ENCODE data around the gene CLIC6.

CLIC6 gene

DNA sequence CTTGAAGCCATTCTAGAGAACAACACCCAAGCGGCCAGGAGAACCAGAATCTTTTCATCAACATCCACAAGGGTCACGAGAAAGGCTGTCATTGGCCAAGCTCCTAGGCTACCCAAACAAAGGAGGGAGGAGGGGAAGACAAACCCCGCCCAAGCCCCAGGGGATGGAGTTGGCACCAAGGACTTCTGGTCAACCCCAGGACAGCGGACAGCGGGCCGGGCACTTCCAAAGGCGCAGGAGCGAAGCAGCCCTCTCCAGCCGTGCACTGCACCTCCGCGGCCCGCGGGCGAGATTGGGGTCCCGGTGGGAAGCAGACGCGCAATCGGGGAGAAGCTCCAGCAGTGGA lies at the start of gene CLIC6:
Gene CLIC6, plus strand, starts transcription at position 192 of the 346 bp plus-strand sequence. CDS start 395 bp downstream, outside the sequence.
- DNase-seq: no peak

DNA sequence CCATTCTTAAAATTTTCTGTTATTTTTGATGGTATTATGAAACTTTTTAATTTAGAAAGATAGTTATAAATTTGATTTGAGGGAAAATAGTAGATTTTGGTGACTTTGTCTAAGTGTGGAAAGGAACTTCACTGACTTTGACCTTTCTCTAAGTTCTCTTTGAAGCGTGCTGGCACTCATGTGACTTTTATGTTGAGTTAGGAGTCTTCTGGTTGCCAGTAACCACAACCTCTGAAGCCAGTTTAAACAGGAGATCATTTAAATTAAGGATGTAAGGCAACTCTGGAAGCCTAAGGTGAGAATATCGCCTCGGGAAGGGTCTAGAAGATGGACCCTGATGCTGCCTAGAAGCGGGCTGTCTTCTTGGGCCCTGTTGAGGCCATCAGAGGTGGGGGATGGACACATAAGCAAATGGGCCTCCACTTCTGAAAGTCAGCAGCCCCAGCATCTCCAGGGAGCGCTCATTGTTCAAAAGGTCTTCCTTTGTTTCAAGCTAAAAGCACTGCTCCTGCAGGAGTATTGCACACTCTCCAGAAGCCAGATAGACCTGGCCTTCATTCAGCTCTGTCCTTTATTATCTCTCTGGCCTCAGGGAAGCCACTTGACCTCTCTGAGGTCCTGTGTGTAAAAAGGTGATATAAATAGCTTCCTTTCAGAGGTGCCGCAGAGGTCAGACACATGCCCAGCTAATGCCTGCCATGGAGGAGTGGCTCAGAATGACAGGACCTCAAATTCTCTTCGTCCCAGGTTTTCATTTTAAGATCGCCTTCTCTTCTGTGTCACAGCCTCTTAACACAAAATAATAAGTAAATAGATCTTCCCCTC lies 48.7 kb upstream of the CLIC6 start:
- DNase-seq: no peak

DNA sequence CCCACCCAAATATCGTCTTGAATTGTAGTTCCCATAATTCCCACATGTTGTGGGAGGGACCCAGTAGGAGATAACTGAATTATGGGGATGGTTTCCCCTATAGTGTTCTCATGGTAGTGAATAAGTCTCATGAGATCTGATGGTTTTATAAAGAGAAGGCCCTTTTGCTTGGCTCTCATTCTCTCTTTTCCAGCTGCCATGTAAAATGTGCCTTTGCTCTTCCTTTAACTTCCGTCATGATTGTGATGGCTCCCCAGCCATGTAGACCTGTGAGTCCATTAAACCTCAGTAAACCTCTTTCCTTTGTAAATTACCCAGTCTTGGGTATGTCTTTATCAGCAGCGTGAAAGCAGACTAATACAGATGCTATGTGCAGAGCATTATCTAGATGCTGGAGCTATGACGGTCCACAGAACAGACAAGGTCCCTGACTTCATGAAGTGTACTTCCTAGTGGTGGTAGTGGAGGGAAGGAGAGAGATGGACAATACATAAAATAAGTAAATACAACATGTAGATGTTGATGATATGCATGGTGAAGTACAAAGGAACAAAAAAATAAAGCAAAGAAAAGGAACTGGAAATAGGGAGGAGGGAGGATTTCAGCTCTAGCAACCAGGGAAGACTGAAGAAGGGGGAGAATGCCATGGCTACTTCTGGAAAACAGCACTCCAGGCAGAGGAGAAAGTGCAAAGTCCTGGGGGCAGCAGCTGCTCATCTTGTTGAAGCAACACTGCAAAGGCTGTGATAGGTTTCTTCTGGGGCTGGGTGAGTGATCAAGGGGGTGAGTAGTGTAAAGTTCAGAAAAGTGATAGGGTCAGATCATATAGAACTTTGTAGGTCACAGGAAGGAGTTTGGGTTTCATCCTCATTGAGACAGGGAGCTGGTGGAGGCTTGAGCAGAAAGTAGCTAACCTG lies 47.1 kb upstream of the CLIC6 start:
- no peak for DNase-seq

DNA sequence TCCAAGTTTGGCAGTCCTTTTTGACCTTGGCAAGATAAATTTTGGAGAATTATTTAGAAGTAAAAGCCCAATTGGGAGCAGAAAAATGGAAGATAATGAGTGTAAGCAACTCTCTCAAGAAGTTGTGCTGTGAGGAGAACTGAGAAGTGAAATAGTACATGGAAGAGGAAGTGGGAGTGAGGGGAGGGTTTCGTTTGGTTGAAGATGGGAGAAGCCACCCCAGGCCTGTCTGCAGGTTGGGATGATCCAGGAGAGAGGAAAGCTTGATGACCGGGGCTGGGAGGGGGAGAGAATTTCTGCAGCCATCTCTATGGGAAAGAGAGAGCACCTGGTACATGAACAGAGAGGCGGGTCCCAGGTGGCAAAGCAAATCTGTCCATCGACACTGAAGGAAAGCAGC lies 45.3 kb upstream of the CLIC6 start:
- DNase-seq: no peak

DNA sequence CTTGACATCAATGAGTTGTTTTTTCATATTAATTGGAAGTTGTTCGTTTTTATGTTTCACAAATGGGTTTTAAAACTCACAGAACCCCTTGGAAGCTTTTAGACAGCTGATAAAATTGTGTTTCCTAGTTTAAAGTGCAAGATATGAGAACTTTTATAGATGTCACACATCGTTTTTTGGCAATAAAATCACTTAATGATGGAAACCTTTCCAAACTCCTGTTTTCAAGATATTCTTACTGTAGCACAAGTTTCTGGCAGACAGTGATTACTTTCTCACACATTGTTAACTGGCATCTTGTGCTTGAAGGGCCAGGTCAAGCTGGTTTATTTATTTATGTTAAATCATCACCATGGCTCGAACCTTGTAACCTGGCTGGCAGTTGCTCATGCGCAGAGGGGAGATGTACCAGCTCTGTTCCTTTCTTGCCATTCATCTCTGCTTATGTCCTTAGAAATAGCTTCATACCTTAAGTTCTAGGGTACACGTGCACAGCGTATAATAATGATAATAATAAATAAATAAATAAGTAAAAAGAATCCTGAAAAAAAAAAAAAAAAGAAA lies 43.7 kb upstream of the CLIC6 start:
- DNase-seq: no peak

DNA sequence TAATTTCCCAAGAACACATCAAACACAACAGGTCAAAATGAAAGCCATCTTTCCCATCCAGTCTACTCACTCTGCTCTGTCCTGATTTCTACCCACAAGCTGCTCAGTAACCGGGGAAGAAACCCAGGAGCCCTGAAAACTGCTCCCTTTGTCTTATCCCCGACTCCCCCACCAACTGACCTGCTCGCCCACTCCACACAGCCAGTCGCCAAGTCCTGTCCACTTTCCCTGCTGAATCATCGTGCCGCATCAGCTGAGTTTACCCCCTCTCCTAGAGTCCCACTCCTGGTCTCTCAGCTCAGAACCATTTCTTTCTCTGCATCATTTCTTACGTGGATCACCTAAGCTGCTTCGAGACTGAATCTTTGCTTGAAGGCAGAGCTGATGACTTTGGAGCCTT lies 42.7 kb upstream of the CLIC6 start:
- no peak for DNase-seq

DNA sequence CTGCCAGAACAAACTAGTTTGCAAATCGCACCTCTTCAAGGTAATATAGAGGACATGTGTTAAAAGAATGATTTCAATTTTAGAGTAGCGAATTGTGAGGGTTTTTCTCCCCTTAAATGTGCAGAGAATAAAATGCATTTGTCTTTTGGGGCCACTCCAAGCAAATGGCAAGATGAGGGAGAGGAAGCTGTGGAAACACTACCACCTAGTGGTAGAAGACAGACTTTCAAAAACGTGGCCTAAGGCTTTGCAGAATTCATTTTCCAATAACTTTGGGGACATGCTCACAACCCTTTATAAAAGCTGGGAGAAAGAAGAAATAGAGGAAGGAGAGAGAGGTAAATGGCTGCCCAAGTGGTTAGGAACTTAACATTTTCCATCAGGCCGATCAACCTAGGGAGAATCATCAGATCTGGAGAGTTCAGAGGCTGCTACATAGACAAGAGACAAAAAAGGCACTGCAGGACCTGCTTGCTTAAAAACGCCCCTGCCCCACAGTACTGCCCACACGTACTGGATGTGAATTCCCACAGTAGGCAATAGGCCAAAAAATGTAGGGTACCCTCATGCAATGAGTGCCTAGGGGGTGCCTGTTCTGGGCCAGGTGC lies 38.2 kb upstream of the CLIC6 start:
- no peak for DNase-seq

DNA sequence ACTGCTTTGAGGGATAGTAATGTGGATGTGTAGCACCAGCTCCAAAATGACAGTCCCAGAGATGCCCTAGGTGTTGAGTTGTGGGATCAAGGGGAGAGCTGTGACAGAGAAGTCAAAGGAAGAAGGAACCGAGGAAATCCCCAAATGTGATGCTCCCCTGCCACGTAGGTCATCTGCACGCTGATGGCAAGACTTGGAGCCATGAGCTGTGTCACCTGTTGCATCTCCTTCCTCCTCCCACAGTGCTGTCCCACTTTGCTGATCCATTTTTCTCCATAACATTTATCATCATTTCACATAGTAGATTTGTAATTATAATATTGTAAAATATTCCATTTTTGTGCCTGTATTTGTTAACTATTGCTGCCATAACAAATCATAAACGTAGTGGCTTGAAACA lies 36.3 kb upstream of the CLIC6 start:
- no peak for DNase-seq

DNA sequence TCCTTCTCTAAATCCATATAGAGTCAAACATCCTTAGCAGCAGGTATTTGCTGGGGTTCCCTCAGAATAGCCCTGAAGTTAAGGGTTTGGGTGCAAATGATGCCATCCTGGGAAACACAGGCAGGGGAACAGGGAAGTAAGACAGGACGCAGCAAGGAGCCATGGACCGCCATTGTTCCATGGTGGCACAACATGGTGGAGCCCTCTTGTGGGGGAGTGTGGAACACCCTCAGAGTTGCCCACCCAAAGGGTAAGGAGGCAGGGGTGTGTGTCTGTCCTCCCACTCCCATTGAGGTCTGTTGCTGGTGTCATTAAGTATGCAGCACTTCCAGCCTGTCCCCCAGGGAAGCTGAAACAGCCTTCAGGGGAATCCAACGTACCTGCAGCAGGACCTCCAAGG lies 33.5 kb upstream of the CLIC6 start:
- no peak for DNase-seq

DNA sequence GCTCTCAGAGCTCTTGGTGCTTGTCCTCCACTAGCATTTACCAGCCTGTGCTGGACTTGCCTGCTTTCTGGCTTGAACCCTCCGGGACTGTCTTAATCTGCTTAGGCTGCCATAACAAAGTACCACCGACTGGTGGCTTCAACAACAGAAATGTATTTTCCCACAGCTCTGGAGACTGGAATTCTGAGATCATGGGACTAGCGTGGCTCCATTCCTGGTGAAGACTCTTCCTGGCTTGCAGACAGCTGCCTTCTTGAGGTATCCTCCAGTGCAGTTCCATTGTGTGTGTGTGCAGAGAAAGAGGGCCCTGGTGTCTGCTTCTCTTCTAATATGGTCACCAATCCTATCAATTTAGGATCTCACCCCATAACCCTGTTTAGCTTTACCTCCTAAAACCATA lies 31.8 kb upstream of the CLIC6 start:
- DNase-seq: no peak

DNA sequence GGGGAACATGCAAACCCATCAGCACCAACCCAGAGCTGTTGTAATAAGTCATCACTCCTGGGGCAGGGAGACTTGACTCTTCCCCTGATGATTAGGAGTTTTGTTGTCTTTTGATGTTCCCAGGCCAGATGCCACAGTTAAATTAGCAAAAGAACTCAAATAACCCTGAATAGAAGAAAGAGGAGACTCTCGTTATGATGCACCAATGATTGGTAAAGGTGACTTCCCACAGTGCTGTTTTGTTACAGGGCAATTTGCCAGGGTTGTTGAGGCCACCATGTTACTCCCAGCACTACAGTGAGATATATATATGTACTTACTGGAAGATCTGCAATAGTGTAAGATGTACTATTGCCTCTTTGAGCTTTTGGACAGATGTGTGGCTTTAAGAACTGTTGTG lies 29.5 kb upstream of the CLIC6 start:
- DNase-seq: no peak

DNA sequence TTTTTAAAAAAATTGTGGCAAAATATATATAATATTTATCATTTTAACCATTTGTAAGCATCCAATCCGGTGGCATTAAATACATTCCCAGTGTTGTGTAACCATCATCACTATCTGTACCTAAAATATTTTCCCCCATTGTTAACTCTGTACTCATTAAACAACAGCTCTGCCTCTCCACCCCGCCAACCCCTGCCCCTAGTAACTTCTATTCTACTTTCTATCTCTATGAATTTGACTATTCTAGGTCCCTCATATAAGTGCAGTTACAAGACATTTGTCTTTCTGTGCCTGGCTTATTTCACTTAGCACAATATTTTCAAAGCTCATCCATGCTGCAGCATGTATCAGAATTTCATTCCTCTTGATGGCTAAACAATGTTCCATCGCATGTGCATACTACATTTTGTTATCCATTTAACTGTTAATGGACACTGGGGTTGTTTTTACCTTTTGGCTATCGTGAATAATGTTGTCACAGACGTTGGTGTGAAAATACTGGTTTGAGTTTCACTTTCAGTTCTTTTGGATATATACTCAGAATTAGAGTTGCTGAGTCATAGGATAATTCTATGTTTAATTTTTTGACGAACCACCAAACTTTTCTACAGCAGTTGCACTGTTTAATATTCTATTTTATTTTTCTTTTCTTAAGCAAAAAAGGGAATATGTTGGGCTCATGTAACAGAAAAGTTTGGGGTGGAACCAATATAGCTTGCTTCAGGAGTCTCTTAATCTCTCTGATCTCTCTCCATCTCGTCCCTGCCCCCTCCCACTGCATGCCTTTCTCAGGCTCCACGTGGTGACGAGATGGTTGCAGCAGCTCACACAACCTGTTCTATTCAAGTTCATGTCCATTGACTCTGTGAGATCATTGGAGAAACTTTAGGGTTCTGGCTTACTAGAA lies 28.7 kb upstream of the CLIC6 start:
- DNase-seq: no peak

DNA sequence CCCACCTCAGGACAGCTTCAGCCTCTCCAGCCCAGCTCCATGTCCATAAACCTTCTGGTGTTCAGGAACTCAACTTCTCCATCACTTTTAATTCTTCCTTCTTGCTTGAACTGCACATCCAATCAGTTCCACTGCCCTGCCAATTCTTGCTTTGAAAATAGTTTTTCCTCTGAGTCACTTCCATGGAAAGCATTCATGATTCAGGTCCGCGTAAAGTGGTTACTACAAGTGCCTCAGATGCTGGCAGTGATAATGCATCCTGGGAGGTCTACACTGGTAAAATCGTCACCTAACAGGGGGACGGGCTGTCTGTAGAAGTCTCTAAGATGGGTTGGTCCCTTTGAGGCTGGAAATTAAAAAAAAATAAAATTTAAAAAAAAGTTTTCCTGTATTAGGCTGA lies 27.9 kb upstream of the CLIC6 start:
- DNase-seq: no peak

DNA sequence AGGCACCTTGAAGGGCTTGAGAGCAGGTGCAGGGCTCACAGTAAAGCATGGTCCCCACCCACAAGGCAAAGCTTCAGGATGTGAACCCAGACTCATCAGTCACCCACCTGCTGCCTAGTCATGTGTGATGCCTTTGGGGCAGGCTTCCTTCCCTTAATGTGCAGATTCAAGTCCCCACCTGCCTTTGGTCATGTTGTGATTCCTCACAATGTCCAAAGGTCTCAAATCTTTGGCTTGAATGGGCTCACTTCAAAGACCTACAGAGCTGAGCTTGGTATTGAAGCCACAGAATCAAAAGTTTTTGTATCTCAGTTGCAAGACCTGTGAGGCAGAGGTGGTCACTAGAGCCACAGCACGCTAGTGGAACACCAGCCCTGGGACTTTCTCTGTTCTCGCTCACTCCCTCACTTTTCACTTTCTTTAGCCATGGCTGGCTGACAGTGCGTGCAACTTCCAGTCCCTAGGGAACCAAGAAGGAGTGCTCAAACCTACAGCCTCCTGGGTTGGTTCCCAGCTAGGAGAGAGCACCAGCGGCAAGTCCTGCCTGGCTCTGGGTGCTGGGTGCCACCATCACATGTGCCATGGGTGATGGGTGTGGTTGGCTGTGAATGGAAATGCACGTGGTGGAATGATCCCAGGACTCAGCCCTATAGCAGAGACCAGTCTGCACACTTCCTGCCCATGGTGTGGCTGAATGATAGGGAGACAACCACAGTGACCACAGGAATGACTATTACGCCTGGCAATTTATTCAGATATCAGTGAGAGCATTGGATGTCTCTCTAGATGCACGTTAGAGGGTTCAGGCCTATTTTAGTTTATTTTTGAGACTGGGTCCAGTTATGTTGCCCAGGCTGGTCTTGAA lies 26.4 kb upstream of the CLIC6 start:
- no peak for DNase-seq

DNA sequence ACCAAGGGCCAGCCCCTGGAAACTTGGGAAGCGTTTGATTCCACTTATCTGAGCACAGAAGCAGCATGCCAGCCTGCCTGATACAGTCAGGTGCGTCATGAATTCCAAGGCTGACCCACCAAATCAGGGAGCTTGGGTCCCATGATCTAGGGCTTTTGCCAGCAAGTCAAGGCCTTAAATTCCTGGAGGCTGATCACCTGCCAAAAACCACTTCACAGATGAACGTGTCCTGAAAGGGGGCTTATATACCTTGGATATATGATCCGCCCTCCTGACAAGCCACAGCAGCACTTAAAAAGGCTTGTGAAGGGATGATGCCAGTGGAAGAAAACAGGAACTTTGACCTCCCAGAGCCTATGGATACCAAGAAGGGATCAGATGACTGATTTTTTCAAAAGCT lies 24.0 kb upstream of the CLIC6 start:
- DNase-seq: no peak

DNA sequence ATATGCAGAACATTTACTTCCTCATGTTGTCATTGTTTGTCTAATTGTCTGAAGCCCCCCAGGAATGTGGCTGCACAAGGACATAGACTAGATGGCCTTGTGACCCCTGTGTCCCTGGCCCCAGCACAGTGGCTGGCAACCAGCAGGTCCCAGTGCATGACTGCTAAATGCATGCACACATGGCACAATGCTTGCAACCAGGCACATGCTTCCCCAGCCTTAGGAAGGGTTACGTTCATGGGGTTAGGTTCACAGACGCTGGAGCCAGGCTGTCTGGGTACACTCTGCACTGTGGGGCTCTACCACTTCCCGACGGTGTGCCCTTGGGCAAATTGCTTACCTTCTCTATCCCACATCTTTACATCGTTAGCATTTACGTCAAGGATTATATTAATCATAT lies 21.2 kb upstream of the CLIC6 start:
- no peak for DNase-seq

DNA sequence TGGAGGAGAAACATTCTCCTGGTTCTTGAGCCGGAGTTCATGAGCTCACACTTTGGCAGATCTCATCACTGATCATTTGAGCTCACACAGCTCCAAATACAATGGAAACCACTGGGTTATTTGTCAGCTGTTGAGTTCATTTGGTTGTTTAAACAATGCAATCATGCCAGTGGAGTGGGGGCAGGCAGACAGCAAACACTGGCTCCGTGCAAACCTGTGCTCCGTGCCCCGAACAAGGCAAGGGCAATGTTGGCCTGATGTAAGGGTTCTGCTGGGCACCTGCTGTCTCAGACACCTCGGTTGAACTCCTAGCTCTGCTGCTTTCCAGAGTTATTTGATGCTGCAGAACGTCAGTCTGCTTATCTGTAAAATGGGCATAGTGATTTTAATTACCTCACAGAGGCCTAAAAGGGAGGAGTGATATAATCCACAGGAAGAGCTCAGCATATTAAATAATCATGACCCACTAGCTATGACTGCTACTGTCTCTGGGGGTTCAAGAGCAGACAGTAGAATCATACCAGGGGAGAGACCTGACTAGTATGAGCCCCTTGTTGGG lies 20.0 kb upstream of the CLIC6 start:
- no peak for DNase-seq

DNA sequence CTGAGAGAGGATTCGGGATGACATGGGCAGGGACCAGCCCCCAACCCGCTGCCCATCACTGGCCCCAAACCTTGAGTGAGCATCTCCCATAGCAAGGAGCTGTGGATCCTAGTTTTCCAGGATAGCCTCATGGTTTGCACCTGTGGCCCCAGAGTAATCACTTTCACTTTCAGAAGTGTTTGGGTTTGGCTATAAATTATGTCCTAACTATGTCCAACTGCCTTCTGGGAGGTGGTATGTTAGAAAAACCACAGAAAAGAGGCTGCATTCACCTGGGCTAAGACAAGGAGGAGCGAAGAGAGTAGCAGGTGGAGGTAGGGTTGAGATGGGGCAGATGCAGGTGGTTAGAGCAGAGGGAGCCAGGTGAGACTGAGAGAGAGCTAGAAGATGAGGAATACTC lies 19.4 kb upstream of the CLIC6 start:
- no peak for DNase-seq

DNA sequence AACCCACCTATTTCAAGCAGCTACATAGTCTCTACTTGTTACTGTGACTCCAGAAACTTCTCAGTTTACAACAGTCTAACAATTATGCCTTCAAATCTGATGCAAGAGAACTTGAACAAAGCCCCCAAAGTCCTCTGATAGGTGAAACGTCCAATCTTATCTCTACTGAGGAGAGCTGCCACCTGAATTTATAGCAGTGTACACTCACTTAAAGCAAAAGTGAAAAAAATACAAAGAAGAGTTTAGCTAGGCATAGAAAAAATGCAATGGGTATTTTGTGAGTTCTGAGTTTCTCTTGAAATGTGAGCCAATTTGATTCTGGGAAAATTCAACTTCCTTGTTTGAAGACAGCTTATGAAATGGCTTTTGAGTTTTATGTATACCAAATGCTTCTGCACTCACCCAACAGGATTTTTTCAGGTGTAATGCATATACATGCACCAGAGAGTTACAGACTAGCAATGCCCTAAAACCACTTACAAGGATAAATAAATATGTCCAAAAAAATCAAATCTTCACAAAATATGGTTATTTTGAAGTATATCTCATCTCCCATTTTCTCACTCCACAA lies 17.8 kb upstream of the CLIC6 start:
- DNase-seq: no peak

DNA sequence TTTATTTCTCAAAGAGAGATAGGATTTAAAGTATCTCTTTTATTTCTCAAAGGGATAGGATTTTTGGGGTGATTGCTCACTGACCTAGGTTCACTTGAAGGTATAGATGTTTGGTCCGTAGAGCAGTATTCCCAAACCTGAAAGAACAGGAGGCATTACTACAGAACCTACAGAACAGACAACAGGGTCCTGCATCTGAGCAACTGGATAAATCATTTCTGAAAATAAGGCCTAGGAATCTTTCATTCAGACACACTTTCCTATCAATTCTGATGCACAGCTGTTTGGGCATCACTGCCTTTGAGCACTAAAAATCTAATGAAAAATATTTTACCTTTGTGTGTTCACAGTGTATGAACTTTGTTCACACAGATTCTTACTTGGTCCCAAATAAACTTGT lies 17.2 kb upstream of the CLIC6 start:
- DNase-seq: no peak

DNA sequence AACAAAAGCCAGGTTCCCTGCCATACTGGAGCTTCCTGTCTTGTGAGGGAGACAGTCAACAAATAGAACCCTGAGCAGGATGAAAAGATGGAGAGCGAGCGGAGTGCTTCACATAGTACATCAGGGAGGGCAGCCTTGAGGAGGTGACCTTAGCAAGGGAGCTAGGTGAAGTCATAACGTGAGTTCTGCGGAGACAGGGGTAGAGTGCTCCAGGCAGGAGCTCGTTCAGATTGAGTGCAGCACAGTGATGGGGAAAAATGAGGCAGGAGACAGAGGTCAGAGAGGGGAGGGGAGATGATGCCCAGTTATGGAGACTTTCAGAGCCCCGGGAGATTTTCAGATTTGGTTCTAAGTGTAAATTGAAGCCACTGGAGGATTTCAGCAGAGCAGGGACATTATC lies 15.3 kb upstream of the CLIC6 start:
- no peak for DNase-seq

Data from CD4-positive, alpha-beta T cell treated with Interleukin-15 for 1 hour (primary cell).